WERI-Rb-1 (cell line): Measurements from ENCODE around the gene RGR.

Experiments used
- DNase-seq: peaks from one replicate; pipeline ENCODE4 v3.0.0-alpha.2; 2020
- H3K27ac ChIP-seq: fragments of 250-450 bp; sonication (Bioruptor Pico); 2 replicates; pipeline ENCODE4 v1.5.1; 2020; ENCODE audit warnings: mild to moderate bottlenecking, moderate library complexity
- H3K27me3 ChIP-seq: fragments of 250-450 bp; sonication (Bioruptor Pico); 2 replicates; pipeline ENCODE4 v1.5.1; 2021; ENCODE audit warnings: mild to moderate bottlenecking, low read depth, moderate library complexity; ENCODE audit not compliant: insufficient read depth, severe bottlenecking
- H3K36me3 ChIP-seq: fragments of 250-450 bp; sonication (Bioruptor Pico); 2 replicates; pipeline ENCODE4 v1.5.1; 2020; ENCODE audit warnings: mild to moderate bottlenecking, moderate library complexity
- H3K4me3 ChIP-seq: 2 replicates; pipeline ENCODE4 v1.5.1; 2011; ENCODE audit warnings: low read depth, mild to moderate bottlenecking, control low read depth, low read length
- H3K9me3 ChIP-seq: fragments of 250-450 bp; sonication (Bioruptor Pico); 2 replicates; pipeline ENCODE4 v1.5.1; 2021; ENCODE audit warnings: mild to moderate bottlenecking, moderate library complexity; ENCODE audit not compliant: severe bottlenecking
- TF ChIP-seq, protein P1 (sequence below): IDR thresholded peaks from 2 replicates; pipeline ENCODE4 v1.5.1; 2011; ENCODE audit warnings: low read depth, mild to moderate bottlenecking, control low read depth, inconsistent platforms, low read length

The RGR gene

DNA sequence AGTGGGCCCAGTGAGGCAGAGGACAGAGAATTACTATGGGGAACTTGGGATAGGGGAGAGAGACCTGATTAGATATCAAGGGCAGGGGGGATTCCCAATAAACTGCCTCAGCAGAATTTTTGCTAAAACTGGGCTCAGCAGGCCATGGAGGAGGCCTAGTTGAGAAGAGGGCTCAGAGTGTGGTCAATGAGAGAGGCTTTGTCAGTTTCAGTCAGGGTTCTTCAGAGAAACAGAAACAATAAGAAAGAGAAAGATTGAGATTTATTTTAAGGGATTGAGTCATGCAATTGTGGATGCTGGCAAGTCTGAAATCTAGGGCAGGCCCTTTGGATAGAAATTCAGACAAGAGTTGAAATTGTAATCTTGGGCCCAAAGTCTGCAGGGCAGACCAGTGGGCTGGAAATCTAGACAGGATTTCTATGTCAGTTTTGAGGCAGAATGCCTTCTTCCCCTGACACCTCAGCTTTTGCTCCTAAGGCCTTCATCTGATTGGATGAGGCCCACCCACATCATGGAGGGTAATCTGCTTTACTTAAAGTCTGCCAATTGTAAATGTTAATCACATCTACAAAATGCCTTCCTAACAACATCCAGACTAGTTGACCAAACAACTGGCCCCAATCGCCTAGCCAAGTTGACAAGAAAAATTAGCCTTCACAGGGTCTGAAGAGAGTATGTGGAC lies 50.1 kb downstream of the RGR start:
- no peak for DNase-seq
- Histone ChIP-seq H3K27me3 (no peaks in the 10 kb centered on the region), H3K27ac (no peak overlapping the region), H3K36me3 (no peaks in the 10 kb centered on the region), H3K9me3 (no peaks in the 10 kb centered on the region), H3K4me3 (no peak overlapping the region)
- TF ChIP-seq, protein P1, sequence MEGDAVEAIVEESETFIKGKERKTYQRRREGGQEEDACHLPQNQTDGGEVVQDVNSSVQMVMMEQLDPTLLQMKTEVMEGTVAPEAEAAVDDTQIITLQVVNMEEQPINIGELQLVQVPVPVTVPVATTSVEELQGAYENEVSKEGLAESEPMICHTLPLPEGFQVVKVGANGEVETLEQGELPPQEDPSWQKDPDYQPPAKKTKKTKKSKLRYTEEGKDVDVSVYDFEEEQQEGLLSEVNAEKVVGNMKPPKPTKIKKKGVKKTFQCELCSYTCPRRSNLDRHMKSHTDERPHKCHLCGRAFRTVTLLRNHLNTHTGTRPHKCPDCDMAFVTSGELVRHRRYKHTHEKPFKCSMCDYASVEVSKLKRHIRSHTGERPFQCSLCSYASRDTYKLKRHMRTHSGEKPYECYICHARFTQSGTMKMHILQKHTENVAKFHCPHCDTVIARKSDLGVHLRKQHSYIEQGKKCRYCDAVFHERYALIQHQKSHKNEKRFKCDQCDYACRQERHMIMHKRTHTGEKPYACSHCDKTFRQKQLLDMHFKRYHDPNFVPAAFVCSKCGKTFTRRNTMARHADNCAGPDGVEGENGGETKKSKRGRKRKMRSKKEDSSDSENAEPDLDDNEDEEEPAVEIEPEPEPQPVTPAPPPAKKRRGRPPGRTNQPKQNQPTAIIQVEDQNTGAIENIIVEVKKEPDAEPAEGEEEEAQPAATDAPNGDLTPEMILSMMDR: no peak

DNA sequence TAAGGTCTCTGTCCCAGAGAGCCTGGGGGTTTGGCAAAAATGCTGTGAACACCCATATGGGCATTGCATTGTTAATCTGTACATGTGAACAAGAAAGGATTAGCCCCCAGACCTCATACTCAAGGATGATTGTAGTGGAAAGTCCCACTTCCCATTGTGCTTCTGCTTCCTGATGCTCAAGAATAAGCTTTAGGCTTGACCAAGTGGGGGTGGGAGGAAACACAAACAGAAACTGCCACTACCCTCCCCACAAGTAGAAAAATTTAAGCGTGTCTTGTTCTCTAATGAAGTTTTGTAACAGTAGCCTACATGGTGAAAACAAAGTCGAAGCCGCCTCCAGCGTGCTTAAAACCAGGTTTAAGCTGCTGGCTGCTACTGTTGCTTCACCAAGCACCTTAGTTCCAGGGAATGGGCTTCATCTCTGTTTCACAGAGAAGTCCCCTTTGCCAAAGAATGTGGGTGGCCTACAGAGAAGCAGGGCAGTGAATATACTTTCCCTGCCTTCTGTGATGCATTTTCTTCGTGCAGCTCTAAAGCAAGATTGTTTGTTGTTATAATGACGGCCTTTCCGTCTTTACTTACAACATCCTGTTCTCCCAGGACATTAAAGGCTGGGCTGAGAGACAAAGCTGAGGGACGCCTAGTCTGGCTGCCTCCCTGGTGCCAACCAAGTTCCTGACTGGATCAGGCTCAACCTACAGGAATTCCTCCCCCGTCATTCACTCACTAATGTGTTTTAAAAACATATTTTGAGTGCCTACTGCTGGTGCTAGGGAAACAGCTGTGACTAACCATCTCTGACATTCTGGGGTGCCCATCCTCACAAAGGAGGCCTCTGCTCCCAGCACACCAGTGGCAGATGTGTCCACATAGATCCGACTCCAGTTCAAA lies 51.5 kb downstream of the RGR start:
- Histone ChIP-seq H3K9me3 (no peaks in the 10 kb centered on the region), H3K36me3 (no peaks in the 10 kb centered on the region), H3K4me3 (no peak overlapping the region), H3K27ac (no peak overlapping the region), H3K27me3 (no peaks in the 10 kb centered on the region)
- no peak for DNase-seq
- TF ChIP-seq, protein P1: no peak

DNA sequence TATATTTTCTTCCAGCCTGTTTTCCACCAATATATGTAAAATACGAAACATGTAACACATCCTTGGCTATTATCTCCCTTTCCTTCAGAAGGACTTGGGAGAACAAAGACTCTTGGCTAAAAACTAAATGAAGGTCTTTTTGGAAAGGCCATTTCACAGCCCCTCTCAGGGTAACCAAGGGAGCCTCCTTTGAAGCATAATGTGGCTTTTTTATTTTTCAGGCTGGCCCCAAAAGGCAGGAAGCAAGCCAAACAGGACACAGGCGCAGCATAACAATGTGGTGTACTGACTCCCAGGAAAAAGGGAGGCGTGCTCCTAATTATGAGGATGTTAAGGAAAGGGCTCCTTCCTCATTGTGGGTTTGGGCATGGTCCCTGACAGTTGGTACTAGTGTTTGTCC lies 53.2 kb downstream of the RGR start:
- DNase-seq: no peak
- TF ChIP-seq, protein P1: no peak
- Histone ChIP-seq H3K27me3 (no peaks in the 10 kb centered on the region), H3K27ac (no peak overlapping the region), H3K4me3 (no peak overlapping the region), H3K36me3 (no peaks in the 10 kb centered on the region), H3K9me3 (no peaks in the 10 kb centered on the region)

DNA sequence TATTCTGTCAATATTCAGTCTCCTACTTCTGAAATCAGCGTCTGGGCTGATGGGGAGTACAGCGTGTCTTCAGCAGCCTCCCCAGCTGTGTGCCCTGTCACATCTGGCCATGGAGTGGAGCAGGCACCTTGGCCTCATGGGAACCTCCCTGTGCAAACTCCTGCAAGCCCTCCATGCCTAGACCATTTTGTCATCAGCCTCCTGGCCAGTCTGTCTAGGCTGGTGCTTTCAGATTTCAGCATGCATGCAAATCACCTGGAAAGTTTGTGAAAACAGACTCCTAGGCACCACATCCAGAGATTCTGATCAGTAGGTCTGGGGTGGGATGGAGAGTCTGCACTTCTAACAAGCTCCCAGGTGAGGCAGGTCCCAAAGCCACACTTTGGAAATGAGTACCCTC lies 57.4 kb downstream of the RGR start:
- DNase-seq: no peak
- no peak overlapping the region for H3K27ac ChIP-seq

DNA sequence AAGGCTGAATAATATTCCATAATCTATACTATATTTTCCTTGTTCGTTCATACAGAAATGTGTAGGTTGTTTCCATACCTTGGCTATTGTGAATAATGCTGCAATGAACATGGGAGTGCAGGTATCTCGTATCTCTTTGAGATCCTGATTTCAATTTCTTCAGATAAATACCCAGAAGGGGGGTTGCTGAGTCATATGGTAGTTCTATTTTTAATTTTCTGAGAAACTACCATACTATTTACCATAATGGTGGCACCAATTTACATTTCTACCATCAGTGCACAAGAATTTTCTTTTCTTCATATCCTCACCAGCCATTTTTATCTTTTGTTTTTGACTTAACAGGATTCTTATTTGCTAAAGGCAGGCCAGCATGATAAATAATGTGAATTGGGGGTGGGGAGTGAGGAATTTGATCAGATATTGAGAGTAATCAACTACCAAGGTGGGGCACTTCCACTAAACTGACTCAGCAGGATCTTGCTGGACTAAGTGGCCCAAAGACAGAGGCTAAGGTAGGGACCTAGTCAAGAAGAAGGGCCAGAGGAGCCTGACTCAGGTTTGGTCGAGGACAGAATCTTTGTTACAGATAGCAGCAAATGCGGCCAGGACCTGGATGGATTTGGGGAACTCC lies 62.0 kb downstream of the RGR start:
- H3K9me3 ChIP-seq: no peaks in the 10 kb centered on the region
- H3K4me3 ChIP-seq: no peak overlapping the region
- no peak for DNase-seq
- H3K27ac ChIP-seq: no peak overlapping the region
- TF ChIP-seq, protein P1: no peak
- no peaks in the 10 kb centered on the region for H3K27me3 ChIP-seq
- H3K36me3 ChIP-seq: no peaks in the 10 kb centered on the region

More for the DNA sequence above, 57.4 kb downstream of the RGR start:
- Histone ChIP-seq H3K36me3 (no peaks in the 10 kb centered on the region), H3K9me3 (no peaks in the 10 kb centered on the region), H3K4me3 (no peak overlapping the region), H3K27me3 (no peaks in the 10 kb centered on the region)
- TF ChIP-seq, protein P1: no peak
